ENCODE results near the gene MRGPRX2.

GRCh38 chr11:19060629-19061028 is at the start of gene MRGPRX2:
- TF ChIP-seq CTCF (IDR thresholded peaks at IDR 0.05) (no peak), POLR2A (IDR thresholded peaks at IDR 0.05) (no peak), POLR2AphosphoS5 (IDR thresholded peaks at IDR 0.05) (no peak)
